OCI-LY7 (cell line): ENCODE results near the gene SMARCD1. TPM values are rescaled to one million over a fixed set of nuclear protein-coding genes. Genes with fewer than 3 reads are reported as not detected.

Experiments
- BruUV-seq: library from RNA; stranded (reverse); fragments of 400-500 nt; replicated peaks from 2 replicates; lab custom pipeline; 2021; lab: Mats Ljungman, UMichigan
- CTCF ChIA-PET: fragments of 300-600 bp; sonication (Branson Sonifier 250); formaldehyde crosslinking; loops from one replicate; lab custom pipeline; 2022; ENCODE audit warnings: antibody characterized with exemption; ENCODE audit not compliant: unreplicated experiment; lab: Charles Lee
- POLR2A ChIA-PET: fragments of 300-600 bp; sonication (Branson Sonifier 250); formaldehyde crosslinking; loops from one replicate; lab custom pipeline; 2022; ENCODE audit warnings: antibody characterized with exemption; lab: Charles Lee
- DNase-seq: peaks from one replicate; pipeline ENCODE4 v3.0.0-alpha.2; 2015; ENCODE audit warnings: low spot score
- H2AFZ ChIP-seq: fragments of 200-600 bp; sonication (generic), shearing (Covaris generic); 2 replicates; pipeline ENCODE4 v1.6.1; 2014; ENCODE audit warnings: mild to moderate bottlenecking, antibody characterized with exemption, low read length, moderate library complexity
- H3K27ac ChIP-seq: fragments of 200-600 bp; sonication (generic); 2 replicates; pipeline ENCODE4 v1.5.1; 2014; ENCODE audit warnings: mixed run types, low read depth, mild to moderate bottlenecking, moderate library complexity, low read length, inconsistent platforms; ENCODE audit not compliant: poor library complexity, severe bottlenecking
- H3K36me3 ChIP-seq: fragments of 200-600 bp; sonication (generic); 2 replicates; pipeline ENCODE4 v1.6.1; 2014; ENCODE audit warnings: mild to moderate bottlenecking, antibody characterized with exemption, low read length, moderate library complexity, mixed read lengths; ENCODE audit not compliant: insufficient read depth
- H3K4me1 ChIP-seq: fragments of 200-600 bp; sonication (generic); 2 replicates; pipeline ENCODE4 v1.5.1; 2014; ENCODE audit warnings: mild to moderate bottlenecking, low read length; ENCODE audit not compliant: insufficient read depth, poor library complexity, severe bottlenecking
- H3K4me2 ChIP-seq: fragments of 200-600 bp; sonication (generic); 2 replicates; pipeline ENCODE4 v1.6.1; 2014; ENCODE audit warnings: mild to moderate bottlenecking, low read length
- H3K4me3 ChIP-seq: fragments of 200-600 bp; sonication (generic); 2 replicates; pipeline ENCODE4 v1.5.1; 2014; ENCODE audit warnings: mild to moderate bottlenecking, low read depth, low read length; ENCODE audit not compliant: poor library complexity, severe bottlenecking
- H3K79me2 ChIP-seq: fragments of 200-600 bp; sonication (generic); 2 replicates; pipeline ENCODE4 v1.6.1; 2016; ENCODE audit warnings: low read depth, mild to moderate bottlenecking, low read length, moderate library complexity, mixed read lengths; ENCODE audit not compliant: insufficient read depth
- H3K9me2 ChIP-seq: fragments of 200-600 bp; sonication (generic); 2 replicates; pipeline ENCODE4 v1.6.1; 2016; ENCODE audit warnings: mild to moderate bottlenecking, low read length, mixed read lengths; ENCODE audit not compliant: insufficient read depth
- H3K9me3 ChIP-seq: fragments of 200-600 bp; sonication (generic); 2 replicates; pipeline ENCODE4 v1.6.1; 2014; ENCODE audit warnings: mild to moderate bottlenecking, mixed run types, low read length, mixed read lengths
- H4K20me1 ChIP-seq: fragments of 200-600 bp; sonication (generic); 2 replicates; pipeline ENCODE4 v1.6.1; 2014; ENCODE audit warnings: mild to moderate bottlenecking, antibody characterized with exemption, low read length, moderate library complexity, mixed read lengths; ENCODE audit not compliant: insufficient read depth
- CTCF ChIP-seq: fragments of 200-600 bp; sonication (generic); conservative IDR thresholded peaks from 2 replicates; pipeline ENCODE4 v1.5.1; 2014; ENCODE audit warnings: mild to moderate bottlenecking, antibody characterized with exemption, low read length, moderate library complexity, mixed read lengths
- EZH2phosphoT487 ChIP-seq: fragments of 200-600 bp; sonication (generic); IDR thresholded peaks from 2 replicates; pipeline ENCODE4 v1.6.1; 2018; ENCODE audit warnings: low read depth, borderline replicate concordance, mild to moderate bottlenecking, mixed run types, antibody characterized with exemption, low read length, moderate library complexity, mixed read lengths
- intact Hi-C: fragments of 100-400 bp; cut with micrococcal nuclease; formaldehyde crosslinking; loops from one replicate; pipeline ENCODE4 v1.10.0; 2022; ENCODE audit not compliant: unreplicated experiment
- total RNA-seq, 2 experiments: library from RNA; depleted of rRNA in 1 of 2; stranded (reverse); fragments of >200 nt in 1 of 2; shearing (Covaris generic) in 1 of 2; gene quantifications; 2 replicates each; pipeline ENCODE4 v1.2.3, GENCODE V29; 2014 to 2022

SMARCD1 gene
- total RNA-seq, 2 experiments from 2014 or later = 92.8 to 134 TPM

DNA sequence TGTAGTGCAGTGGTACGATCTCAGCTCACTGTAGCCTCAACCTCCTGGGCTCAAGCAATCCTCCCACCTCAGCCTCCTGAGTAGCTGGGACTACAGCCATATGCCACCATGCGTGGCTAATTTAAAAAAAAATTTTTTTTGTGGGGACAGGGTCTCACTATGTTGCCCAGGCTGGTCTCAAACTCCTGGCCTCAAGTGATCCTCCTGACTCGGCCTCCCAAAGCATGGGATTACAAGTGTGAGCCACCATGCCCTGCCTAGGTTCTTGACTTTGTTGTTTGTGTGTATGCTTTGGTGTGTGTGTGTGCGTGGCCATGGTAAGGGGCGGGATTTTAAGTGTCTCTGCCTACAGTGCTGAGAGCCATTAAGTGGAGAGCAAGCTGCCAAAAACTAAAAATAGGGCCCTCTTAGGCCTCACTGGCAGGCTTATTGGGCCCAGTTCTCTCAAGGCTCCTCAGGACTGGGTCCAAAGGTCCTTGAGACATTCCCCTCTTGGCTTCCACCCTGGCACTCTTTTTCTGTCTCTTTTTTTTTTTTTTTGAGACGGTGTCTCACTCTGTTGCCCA lies 32.0 kb downstream of the SMARCD1 start:
- Histone ChIP-seq H3K9me2 (no peaks in the 10 kb centered on the region), H3K27ac (no peak overlapping the region), H3K9me3 (no peaks in the 10 kb centered on the region), H3K4me3 (no peak overlapping the region), H4K20me1 (no peaks in the 10 kb centered on the region), H3K4me1 (peaks cover 9% of the 10 kb centered on the region), H3K79me2 (peaks cover 48% of the 10 kb centered on the region), H3K36me3 (peaks cover 60% of the 10 kb centered on the region), H3K4me2 (no peak overlapping the region), H2AFZ (no peak overlapping the region)
- POLR2A ChIA-PET = interaction anchor here (0.9 to 1.2 kb wide), 3 partner anchors 11 to 18 kb away, joined by 3 to 5 read pairs (median 3); no protein-coding TSS in a partner anchor
- no peak for DNase-seq
- intact Hi-C loops = no loop called here
- no peak for TF ChIP-seq EZH2phosphoT487
- TF ChIP-seq CTCF = no peak
- no TSS peak for BruUV-seq
- CTCF ChIA-PET = no interaction called here

DNA sequence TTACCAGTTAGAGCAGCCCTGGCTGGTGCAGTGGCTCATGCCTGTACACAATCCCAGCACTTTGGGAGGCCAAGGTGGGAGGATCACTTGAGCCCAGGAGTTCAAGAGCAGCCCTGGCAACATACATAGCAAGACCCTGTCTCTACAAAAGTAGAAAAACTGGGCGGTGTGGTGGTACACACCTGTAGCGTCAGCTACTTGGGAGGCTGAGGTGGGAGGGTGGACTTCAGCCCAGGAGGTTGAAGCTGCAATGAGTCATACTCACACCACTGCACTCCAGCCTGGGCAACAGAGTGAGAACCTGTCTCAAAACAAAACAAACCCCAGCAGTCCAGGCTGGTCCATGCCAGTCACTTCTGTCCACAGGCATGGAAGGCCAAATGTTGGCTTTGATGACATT lies 34.2 kb downstream of the SMARCD1 start:
- Histone ChIP-seq H3K4me3 (no peak overlapping the region), H3K36me3 (peaks cover 82% of the 10 kb centered on the region), H3K4me1 (peaks cover 1% of the 10 kb centered on the region), H4K20me1 (0 out of 2 replicates have a peak, but pooled peaks cover 4% of the 10 kb centered on the region), H2AFZ (no peak overlapping the region), H3K27ac (no peak overlapping the region), H3K79me2 (peaks cover 27% of the 10 kb centered on the region), H3K9me3 (no peaks in the 10 kb centered on the region), H3K4me2 (no peak overlapping the region), H3K9me2 (no peaks in the 10 kb centered on the region)
- no peak for TF ChIP-seq EZH2phosphoT487
- TF ChIP-seq CTCF = no peak
- no peak for DNase-seq
- intact Hi-C loops = no loop called here
- ChIA-PET POLR2A (interaction anchor here (0.8 kb wide), 1 partner anchor 10 kb away, joined by 3 read pairs; no protein-coding TSS in a partner anchor), CTCF (no interaction called here)
- no TSS peak for BruUV-seq

DNA sequence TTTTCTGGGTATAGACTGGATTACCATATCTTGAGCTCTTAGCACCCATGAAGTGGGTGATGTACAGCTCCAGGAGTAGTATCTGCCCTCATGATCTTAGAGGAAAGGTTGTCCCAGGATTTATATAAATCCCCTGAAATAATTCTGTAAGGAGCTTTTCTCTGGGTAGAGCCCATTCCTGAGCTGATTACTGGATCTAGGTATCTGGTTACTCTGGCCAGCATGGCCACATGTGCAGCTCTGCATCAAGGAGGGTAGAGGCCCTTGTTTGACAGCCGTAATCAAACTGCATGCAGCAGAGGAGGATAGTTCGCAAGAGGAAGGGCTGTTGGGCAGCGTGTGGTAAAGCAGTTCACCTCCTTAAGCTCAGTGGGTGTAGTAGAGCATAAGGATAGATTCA lies 35.4 kb downstream of the SMARCD1 start:
- intact Hi-C loops = no loop called here
- H3K79me2 ChIP-seq = peaks cover 21% of the 10 kb centered on the region; the same call in 1 of the 2 replicates
- 0 out of 2 replicates have a peak, but pooled peaks cover 4% of the 10 kb centered on the region for H4K20me1 ChIP-seq
- no TSS peak for BruUV-seq
- ChIA-PET POLR2A (interaction anchor here (1.3 kb wide), 1 partner anchor 9 kb away, joined by 3 read pairs; the partner anchor contains the start of gene COX14), CTCF (interaction anchor here (0.9 kb wide), 1 partner anchor 9 kb away, joined by 3 read pairs; no protein-coding TSS in a partner anchor)
- no peak overlapping the region for H3K4me3 ChIP-seq
- no peak for DNase-seq
- H2AFZ ChIP-seq = no peak overlapping the region
- peaks cover 88% of the 10 kb centered on the region for H3K36me3 ChIP-seq
- H3K4me1 ChIP-seq = peaks cover 5% of the 10 kb centered on the region
- H3K27ac ChIP-seq = no peak overlapping the region
- TF ChIP-seq EZH2phosphoT487 (no peak), CTCF (no peak)
- H3K4me2 ChIP-seq = no peak overlapping the region
- no peaks in the 10 kb centered on the region for H3K9me3 ChIP-seq
- no peaks in the 10 kb centered on the region for H3K9me2 ChIP-seq
